IMR-90 (cell line): ENCODE data around the gene RMC1.

Experiments
- CTCF ChIP-seq: conservative IDR thresholded peaks from 2 replicates; pipeline ENCODE4 v1.5.1; 2012; ENCODE audit warnings: mild to moderate bottlenecking, low read depth, low read length, improper control_type of control experiment
- ELK1 ChIP-seq: fragments of 150-350 bp; IDR thresholded peaks from 2 replicates; pipeline ENCODE4 v1.6.1; 2016; ENCODE audit warnings: low read depth, mild to moderate bottlenecking, low read length, moderate library complexity, borderline replicate concordance
- POLR2A ChIP-seq: IDR thresholded peaks from 2 replicates; pipeline ENCODE4 v1.6.1; 2012; ENCODE audit warnings: mild to moderate bottlenecking, low read depth, low read length
- RAD21 ChIP-seq: IDR thresholded peaks from 2 replicates; pipeline ENCODE4 v1.6.1; 2012; ENCODE audit warnings: low read length, improper control_type of control experiment
- RFX5 ChIP-seq: IDR thresholded peaks from 2 replicates; pipeline ENCODE4 v1.8.0; 2012; ENCODE audit warnings: low read depth, mild to moderate bottlenecking, low read length, moderate library complexity
- SMC3 ChIP-seq: fragments of 150-350 bp; IDR thresholded peaks from 2 replicates; pipeline ENCODE4 v1.6.1; 2016; ENCODE audit warnings: low read depth, mild to moderate bottlenecking, antibody characterized with exemption, low read length, moderate library complexity

- TF ChIP-seq RFX5 = no peak
- no peak for TF ChIP-seq CTCF
- TF ChIP-seq SMC3 = no peak
- no peak for TF ChIP-seq POLR2A
- no peak for TF ChIP-seq ELK1
- no peak for TF ChIP-seq RAD21
These were observed 34.4 kb upstream of the RMC1 start for GRCh38 chr18:23468753-23469459.
